D721Med (cell line): ENCODE data around the gene ANKRD39.

Source experiments
- DNase-seq: peaks from one replicate; pipeline ENCODE4 v3.0.0; 2011; ENCODE audit warnings: low spot score; ENCODE audit not compliant: insufficient read length
- FAIRE-seq: peaks from 2 replicates; lab custom pipeline; 2011; peaks lifted over from hg19 to GRCh38; lab: Jason Lieb, UNC
- TF ChIP-seq, protein P1 (sequence below): IDR thresholded peaks from 2 replicates; pipeline ENCODE4 v1.5.1; 2012; ENCODE audit warnings: mild to moderate bottlenecking, control low read depth; ENCODE audit not compliant: insufficient read depth; ENCODE audit errors: missing control alignments

ANKRD39 gene

DNA sequence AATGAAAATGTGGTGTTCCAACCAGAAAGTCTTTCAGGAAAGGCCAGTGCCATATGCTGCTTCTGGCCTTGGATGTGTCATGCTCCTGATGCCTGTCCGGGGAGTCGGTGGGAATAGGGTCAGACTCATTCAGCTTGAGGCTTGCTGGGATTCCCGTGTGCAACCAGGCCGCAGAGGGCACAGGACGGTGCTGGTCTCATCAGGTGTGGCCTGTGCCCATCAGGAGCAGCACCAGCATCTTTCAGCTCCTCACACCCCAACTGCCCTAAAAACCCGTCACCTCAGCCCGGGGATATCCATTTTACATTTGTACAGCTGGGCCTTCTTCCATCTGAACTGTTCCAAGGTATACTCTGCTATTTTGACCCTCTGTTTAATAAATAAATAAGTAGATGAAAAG lies 55.1 kb downstream of the ANKRD39 start:
- TF ChIP-seq, protein P1, sequence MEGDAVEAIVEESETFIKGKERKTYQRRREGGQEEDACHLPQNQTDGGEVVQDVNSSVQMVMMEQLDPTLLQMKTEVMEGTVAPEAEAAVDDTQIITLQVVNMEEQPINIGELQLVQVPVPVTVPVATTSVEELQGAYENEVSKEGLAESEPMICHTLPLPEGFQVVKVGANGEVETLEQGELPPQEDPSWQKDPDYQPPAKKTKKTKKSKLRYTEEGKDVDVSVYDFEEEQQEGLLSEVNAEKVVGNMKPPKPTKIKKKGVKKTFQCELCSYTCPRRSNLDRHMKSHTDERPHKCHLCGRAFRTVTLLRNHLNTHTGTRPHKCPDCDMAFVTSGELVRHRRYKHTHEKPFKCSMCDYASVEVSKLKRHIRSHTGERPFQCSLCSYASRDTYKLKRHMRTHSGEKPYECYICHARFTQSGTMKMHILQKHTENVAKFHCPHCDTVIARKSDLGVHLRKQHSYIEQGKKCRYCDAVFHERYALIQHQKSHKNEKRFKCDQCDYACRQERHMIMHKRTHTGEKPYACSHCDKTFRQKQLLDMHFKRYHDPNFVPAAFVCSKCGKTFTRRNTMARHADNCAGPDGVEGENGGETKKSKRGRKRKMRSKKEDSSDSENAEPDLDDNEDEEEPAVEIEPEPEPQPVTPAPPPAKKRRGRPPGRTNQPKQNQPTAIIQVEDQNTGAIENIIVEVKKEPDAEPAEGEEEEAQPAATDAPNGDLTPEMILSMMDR = no peak
- no peak for DNase-seq
- FAIRE-seq = no peak

DNA sequence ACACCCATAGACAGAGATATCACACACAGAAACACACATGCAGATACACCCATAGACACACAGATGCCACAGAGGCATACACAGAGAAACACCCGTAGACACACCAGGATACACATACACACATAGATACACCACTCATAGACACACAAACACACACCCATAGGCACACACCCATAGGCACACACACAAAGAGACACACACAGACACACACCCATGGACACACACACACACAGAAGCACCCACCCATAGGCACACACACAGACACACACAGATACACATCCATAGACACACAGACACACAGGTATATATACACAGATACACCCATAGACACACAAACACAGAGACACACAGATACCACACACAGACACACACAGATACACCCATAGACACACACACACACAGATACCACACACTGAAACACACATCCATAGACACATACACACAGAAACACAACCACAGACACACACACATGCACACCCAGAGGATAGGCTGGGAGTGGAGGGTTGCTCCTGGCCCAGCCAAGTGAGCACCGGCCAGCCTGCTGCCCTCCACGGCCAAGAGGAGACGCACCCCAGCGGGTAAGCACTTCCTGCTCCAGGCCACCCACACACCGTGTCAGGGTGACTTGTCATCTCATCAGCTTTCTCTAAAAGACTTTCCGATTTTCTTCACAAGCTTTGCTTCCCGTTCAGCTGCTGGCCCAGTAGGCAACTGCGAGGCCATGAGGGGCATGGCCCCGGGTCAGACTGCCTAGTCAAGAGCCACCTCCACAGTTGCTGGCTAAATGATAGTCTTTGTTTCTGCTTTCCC lies 55.8 kb downstream of the ANKRD39 start:
- FAIRE-seq (no peak), DNase-seq (no peak)
- TF ChIP-seq, protein P1 = no peak

DNA sequence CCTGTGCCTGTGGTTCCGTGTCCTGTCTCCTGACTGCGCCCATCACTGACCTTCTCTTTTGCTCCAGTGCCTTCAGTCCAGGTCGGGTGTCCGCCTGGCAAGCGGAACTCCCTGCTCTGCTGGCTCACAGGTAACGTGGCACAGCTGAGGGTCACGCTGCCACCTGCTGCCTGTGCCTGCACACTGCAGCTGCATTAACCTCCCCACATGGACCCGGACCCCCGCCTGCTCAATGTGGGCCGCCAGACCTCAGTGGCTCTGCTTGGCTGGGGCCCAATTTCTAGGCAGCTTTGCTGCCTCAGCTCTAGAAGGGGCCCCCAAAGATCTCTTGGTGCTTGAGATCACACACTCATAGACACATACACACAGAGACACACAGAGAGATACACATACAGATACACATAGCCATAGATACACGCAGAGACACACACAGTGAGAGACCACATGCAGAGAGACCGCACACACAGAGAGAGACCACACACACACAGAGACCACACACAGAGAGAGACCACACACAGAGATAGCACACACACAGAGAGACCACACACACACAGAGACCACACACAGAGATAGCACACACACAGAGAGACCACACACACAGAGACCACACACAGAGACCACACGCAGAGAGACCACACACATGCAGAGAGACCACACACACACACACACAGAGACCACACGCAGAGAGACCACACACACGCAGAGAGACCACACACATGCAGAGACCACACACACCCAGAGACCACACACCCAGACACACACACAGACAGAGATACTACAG lies 56.6 kb downstream of the ANKRD39 start:
- TF ChIP-seq, protein P1 = peak; percentile 81
- FAIRE-seq (no peak), DNase-seq (peak; percentile 81)

DNA sequence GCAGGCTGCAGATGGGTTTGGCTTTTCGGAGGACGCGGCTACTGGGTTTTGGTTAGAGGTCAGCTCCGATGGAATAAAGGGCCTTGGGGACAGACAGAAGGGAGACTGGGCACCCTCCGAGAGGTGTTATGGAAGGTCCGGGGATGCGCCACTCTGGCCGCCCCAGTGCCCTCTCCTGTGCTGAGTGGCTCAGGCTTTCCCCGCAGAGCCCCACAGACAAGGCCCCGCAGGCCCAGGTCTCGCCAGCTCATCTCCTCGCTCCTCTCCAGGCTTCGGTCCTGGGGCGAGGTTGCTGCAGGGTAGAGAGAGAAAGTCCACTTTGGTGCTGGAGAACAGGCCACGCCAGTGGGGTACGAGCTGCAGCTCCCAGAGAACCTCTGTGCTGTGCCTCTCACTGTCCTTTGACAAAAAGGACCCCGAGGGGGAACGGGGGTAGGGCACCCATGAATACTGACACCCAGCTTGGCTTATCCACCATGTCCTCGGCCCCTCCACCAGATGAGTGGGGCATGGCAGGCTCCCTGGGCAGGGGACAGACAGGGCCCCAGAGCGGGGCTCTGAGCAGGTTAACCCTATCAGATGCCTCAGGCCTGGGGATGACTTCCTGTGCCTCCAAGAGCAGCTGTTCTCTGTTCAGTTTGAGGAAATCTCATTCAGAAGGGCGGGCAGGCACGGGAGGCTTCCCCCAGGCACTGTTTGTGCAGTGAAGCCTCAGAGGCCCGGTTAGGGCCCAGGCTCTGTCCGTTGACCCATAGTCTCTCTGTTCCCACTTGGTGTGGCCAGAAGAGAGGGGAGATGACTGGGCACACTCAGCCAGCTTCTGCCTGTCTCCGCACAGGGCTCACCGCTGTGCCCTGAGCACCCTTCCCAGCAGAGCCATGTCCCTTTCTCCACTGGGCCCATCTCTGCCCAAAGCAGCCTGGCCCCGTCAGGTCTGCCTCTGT lies 57.5 kb downstream of the ANKRD39 start:
- TF ChIP-seq, protein P1 = no peak
- DNase-seq = no peak
- FAIRE-seq = no peak

DNA sequence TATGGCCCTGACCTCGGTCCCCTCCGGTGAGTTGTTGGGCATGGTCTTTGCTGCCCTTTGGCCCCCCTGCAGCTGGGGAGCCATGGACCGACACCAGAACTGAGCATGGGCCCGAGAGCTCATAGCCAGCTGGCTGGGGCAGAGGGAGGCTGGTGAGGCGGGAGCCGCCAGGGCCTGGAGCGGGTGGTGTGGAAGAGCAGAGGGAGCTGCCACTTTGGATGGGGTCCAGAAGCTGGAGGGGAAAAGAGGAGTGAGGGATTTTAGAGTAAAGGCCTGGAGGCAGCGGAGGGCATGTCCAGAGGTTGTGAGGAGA lies 58.2 kb downstream of the ANKRD39 start:
- TF ChIP-seq, protein P1 = no peak
- FAIRE-seq = no peak
- DNase-seq = no peak

DNA sequence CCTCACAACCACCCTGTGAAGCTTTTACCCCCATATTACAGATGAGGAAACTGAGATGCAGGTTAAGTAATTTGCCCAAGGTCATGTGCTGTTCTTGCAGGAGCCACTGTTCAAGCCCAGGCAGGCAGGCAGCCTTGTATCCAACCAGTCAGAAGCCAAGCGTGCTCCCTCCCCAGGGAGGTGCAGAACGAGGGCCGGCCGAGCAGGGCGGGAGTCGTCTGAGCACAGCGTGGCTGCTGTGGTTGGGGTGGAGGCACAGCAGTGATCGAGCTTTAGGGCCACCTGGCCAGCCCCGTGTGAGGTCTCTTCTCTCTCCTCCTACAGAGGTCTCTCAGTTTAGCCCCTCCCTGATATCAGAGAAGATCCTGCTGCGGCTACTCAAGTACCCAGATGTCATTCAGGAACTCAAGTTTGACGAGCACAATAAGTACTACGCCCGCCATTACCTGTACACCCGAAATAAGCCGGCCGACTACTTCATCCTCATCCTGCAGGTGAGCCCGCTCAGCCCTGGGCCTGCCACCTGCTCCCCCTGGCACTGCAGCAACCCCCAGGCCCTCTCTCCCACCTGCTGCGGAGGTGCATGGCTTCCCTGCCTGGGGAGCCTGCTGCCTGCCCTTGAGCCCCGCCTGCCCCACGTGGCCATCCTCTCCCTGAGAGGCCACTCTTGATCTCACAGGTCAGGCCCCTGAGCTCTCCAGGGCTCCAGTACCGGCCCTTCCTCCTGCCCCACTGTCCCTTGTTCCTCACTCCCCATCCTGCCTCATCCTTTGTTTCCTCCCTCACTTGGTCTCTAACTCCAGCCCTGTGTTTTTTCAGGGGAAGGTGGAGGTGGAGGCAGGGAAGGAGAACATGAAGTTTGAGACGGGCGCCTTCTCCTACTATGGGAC lies 58.8 kb downstream of the ANKRD39 start:
- no peak for DNase-seq
- no peak for FAIRE-seq
- TF ChIP-seq, protein P1 = no peak
